DMS153 (cell line): ENCODE data around the gene LHFPL4.

ENCODE experiments used
- DNase-seq: peaks from one replicate; lab custom pipeline; 2025; lab: John Stamatoyannopoulos, UW

LHFPL4 gene

DNA sequence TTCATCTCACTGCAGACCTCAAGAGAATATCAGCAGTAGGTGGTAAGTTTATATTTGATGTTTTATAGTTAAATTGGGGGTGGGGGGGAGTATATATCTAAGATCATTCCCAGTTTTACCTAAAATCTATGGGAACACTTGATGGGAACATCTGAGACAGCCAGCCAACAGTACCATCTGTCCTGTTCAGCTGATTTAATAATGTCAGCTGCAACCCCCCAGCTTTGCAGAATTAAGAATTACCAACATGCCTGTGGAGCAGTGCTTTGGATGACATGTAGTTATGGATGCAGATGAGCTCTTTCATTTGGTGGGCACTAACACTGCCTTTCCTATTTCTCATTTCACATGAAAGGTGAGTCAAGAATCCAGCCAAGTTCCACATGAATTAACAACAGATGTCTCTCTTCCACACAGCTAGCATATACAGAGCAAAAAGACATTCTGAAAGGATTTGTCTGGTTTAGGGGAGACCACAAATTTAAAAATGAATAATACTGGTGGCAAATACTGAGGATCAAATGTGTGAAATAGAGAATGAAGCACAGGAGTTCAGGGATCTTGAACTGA lies 80.0 kb downstream of the LHFPL4 start:
- DNase-seq: no peak

DNA sequence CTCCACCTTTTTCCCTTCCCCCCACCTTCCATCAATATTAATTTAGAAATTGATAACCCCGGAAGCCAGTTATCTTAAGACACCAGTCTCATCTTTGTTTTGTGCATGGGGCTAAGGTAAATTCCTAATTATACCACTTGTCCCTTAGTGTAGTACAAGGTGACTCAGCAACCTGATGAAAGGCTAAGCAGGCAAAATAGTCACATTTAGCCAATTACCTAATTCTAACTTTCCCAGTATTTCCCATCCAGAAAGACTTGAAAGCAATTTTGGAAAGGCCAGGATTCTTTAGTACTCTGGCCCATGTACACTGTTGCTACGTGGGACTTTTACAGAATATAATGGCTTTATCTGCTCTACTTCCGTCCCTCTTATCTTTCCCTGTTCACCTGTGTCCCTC lies 83.6 kb downstream of the LHFPL4 start:
- DNase-seq: no peak

DNA sequence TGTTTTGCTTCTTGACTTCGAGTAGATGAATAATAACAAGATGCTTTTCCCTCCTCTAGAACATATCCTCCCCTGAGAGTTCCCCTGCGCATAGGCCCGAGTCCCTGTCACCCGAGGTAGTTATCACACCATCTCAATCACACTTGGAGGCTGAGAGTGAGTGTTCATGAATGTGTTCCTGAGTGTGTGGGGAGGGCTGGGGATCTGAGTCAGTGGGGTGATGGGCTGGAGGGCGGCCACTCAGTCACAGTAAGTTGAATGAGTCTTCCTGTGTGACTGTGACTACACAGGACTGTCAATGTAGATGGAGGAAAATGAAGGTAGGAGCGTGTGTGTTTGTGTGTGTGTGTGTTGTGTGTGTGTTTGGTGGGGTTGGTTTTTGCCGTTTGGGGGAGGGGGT lies 85.2 kb downstream of the LHFPL4 start:
- DNase-seq: no peak

DNA sequence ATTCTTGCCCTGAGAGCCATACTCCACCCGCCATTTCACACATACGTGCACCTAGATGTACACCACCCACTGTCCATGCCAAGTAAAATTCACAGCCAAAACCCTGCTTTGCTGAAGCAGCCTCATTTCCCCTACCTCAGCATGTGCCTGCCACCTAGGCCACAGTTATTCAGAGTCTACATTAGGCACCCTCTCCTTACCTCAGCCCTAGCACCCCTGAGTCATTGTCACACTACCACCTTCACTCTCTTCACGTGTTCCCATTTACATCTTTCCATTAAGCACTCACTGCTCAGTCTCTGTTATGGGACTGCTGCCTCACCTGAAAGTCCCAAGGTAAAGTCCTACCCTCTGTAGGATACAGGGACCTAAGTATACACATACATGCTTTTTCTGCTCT lies 86.2 kb downstream of the LHFPL4 start:
- no peak for DNase-seq

DNA sequence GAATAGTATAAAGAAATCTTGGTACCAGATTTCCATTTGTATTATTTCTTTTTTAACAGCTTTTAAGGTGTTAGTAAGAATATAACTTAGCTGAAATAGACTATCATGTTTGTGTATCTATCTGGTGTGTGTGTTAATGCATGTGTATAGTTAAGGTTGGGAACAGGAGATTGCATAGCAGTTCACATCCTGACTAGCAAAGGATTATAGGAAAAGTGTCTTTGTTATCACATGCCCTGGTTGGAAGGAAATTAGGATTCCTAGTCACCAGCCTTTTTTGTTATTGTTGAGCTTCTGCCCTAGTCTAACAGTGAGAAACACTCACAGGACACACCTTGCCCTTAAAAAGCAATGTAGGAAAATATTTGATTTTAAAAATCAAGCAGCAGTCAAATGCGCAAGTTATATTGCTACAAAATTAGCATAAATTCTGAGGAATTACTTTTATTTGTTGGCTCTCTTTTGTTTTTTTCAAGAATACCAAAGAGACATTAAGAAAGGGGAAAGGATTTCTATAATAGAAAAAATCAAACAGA lies 98.0 kb downstream of the LHFPL4 start:
- no peak for DNase-seq

DNA sequence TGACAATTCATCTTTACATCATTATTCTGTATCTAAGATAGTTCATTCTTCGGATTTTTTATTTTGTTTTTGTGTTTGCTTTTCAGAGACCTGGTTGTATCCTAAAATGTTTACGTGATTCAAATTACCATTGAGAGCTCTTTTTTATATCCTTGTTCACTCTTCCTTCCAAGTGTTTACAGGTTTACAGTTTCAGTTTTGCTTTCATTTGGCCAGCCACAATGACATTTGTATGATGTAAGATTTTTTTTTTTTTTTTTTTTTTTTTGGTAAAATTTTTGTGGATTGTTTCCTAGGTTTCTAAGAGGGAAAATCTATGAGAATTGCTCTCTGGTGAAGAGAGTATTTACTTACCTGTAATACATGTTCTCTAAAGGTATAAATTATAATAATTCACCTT lies 101.2 kb downstream of the LHFPL4 start:
- no peak for DNase-seq

DNA sequence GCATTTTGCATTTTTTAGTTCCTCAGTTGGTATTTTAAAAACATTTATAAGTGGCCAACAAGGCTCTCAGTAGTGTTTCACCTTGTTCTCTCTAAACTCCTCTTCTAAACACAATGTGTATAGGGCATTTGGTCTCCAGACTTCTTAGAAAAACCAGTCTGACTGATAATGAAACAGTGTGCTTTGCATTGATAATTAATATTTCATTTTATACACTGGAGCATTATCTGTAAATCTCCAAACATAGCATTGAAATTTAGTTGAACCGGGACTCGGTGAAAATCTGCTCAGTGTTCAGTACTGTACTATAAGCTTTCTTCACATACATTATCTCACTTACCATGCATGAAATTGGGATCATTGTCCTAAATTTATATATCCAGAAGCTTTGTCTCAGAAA lies 102.6 kb downstream of the LHFPL4 start:
- DNase-seq: no peak

DNA sequence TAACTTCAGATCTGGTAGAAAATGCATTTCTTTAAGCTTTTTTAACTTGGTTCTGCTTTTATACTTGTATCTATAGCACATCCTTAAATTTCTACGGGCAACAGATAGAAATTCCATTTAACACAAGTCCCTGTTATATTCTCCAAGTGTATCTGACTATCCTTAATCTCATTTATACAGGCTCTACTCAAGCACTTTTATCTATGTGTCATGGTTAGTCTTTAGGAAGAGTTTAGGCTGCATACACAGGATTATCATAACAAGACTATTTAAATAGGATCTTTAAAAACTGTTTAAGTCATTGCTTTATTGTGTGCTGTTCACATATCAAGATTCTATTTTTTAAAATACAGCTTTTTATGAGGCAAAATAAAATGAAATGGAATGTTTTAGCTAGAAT lies 103.5 kb downstream of the LHFPL4 start:
- DNase-seq: no peak

DNA sequence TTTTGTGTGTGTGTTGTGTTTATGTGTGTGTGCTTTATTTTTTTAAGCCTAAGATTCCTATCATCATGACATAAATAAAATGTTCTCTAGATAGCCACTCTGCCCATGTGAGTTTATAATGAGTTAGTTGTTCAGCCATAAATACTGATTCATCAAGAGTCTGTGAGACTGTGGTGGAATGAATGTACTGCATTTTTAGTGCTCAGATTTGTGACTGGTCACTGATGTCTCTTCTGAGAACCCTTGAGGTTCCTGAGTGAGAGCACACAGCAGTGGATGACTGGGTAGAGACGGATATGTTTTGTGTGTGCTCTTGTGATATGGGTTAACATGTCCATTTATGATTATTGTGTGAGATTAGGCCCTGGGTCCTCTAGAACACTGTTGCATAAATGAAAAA lies 105.0 kb downstream of the LHFPL4 start:
- no peak for DNase-seq
